NCI-H187 treated with DMSO at 0.1 percent for 48 hours (cell line): ENCODE results near the gene HOXA10.

ENCODE experiments used
- DNase-seq: peaks from one replicate; lab custom pipeline; 2025; lab: John Stamatoyannopoulos, UW

Gene HOXA10

GRCh38 chr7:27173956-27174873, at the start of gene HOXA10:
Gene HOXA10 (minus strand): TSS chr7:27174320. CDS start chr7:27174306, 14 bp downstream.
- no peak for DNase-seq

DNA sequence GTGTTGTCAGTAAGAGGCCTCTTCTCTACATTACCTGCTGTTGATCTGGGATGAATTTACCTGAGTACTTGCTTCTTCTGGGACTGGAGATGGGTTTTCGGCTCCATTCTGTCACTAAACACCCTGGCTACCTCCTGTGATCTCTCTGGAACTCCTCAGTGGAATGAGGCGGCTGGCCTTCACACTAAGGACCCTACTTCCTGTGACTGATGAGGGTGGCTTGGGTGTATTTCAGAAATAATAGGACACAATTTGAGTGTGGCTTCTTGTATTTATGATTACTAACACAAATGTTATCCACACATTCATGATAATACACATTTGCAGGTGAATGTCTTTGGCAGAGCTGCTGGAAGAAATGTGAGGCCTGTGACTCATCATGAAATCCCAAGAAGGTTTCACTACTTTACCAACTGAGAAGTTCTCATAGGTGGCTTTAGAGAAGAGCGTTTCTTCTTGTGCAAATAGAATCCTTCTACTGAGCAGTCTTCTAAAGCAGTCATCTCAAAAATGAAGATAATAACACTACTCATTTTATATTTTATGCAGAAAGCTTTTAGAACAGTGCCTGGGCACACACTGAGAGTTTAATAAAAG, 47.2 kb upstream of the HOXA10 start:
- DNase-seq = no peak

- no peak for DNase-seq
Measured at GRCh38 chr7:27220440-27220955, 46.4 kb upstream of the HOXA10 start.

- DNase-seq = no peak
Measured at GRCh38 chr7:27219821-27220220, 45.7 kb upstream of the HOXA10 start.

DNA sequence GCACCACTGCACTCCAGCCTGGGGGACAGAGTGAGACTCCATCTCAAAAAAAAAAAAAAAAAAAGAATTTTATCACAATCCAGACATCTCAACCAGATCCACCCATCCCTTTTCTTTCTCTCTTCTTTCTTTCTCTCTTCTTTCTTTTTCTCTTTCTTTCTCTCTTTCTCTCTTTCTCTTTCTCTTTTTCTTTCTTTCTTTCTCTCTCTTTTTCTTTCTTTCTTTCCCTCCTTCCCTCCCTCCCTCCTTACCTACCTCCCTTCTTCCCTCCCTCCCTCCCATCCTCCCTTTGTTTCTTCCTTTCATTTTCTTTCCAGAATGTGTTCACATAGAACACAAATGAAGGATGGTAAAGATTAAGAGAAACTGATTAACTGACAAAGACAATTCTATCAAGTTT, 43.8 kb upstream of the HOXA10 start:
- DNase-seq = no peak

DNA sequence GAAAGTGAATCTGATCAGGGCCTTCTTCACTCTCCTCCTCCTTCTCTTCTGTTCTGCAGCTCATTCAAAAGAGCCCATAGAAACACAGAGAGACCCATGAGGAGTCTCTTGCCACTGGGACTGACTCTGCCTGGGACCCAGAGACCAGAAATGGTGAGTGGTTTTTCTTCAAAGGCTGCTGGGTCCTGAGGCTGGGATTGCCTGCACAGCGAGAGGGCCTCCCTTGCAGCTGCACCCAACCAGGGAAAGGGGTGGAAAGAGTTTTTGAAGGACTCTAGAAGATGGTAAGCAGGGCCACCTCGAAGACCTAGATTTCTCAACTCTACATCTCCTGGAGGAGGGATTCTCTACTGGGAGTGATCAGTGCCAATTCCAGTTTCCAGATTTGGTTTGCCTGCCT, 41.2 kb upstream of the HOXA10 start:
- no peak for DNase-seq

GRCh38 chr7:27214239-27214950, 40.3 kb upstream of the HOXA10 start:
- no peak for DNase-seq

GRCh38 chr7:27213433-27214238, 39.5 kb upstream of the HOXA10 start:
- DNase-seq = no peak

DNA sequence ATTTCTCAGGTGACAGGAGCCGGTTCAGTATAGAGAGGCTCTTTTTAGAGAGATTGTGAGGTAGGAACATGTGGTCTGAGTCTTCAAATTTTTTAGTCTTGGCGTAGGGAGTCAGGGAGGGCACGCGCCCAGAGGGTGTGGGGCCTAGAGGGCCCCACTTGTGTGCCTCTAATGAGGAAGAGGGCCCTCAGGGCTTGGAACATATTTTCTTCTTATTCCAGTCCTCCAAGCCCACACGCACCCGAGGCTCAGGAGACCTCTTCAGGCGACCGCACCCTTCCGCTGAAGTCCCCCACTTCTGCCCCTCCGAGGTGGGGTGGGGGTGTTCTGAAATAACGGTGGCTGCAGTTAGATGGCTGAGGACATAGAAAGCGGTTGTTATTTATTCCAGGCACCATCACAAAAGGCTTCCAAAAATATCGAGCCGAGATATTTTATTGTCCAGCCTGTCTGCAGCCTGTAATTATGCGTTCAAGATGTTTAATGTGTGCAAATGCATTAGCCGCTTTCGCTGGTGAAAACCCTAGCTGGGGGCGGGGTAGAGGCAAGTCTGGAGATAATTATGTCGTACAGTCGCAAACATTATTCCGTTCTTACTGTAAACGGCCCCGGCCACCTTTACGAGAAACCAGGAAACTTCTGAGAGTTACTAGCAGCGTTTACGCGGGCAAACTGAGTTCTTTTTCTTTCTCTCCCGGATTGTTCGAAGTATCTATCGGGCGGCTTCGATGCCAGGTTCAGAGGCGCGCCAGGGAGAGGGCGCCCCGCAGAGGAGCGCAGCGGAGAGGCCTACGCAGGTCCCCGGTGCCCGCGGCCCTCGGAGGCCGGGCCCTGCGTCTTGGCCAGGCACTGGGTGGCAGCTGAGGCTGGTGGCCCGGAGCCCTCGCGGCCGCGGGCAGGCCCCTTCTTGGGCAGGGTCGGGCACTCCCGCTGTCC, 38.6 kb upstream of the HOXA10 start:
- no peak for DNase-seq

DNA sequence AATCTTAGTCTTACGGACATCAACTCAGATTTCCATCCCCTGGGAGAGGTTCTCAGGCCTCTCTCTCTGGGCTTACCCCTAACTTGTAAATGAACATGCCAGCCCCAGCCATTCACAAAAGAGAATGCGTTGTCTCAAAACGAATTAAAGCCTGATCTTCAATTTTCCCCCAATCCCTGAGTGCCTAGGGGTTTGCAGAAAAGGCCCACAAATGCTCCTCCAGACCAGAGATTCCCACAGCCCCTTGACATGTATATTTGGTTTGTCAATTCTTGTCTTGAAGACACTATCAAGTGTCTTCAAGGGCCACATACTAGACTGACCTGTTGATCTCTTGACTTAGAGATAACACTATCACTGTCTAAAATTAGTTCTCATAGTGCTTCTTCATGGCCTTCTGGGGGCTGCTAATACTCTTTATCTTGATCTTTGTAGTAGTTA, 37.7 kb upstream of the HOXA10 start:
- DNase-seq = no peak

- DNase-seq = no peak
Measured at GRCh38 chr7:27211084-27211446, 36.9 kb upstream of the HOXA10 start.

GRCh38 chr7:27210441-27211083, 36.4 kb upstream of the HOXA10 start:
- no peak for DNase-seq

DNA sequence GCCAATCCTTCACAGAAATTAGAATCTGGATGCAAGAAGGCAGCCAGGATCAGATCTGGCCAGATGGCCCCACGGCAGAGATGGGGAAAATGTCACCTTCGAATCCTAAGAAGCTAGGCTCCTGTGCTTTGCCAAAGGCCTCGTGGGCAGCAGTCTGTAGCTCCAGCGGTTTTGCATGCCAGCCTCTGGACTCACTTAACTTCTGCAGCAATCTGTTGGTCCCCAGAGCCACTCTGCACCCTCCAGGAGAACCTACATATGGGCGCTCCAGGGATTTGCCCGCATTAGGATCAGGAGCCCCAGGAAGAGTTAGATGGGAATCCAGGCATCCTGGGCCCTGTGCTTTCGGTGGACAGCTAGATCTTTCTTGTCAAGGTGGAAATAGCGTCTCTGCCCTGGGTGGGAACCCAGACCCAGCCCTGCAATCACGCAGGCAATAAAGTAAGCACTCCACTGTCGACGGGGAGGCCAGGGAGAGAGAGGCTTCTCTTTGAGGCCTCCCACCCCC, 35.9 kb upstream of the HOXA10 start:
- DNase-seq = no peak

- DNase-seq = no peak
Measured at GRCh38 chr7:27208998-27209397, 34.9 kb upstream of the HOXA10 start.

DNA sequence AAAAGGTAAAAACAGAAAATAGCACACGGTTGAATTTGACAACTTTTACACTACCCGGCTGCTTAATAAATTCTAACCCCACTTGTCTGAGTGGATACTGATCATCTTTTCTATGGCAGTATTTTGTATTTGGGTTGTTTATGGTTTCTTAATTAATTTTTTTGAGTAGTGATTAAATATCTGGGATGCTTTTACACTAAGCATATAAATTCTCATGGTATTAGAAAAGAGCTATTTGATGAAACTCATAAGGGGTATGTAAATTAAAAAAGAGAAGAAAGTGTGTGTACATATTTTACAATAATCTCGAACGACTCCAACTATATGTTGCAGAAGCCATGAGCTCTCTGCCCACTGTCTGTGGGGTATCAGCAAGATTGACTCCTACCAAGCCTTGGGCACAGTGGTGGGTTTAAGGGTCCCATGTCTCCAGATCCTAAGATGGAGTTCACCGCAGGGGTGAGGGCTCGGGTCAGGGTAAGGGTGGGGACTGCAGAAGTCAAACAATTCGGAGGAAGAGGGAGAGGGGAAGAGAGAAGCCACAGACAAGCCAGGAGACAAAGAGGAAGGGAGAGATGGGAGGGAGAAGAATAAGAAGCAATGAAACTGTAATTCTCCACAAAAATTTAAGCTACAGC, 33.3 kb upstream of the HOXA10 start:
- no peak for DNase-seq

DNA sequence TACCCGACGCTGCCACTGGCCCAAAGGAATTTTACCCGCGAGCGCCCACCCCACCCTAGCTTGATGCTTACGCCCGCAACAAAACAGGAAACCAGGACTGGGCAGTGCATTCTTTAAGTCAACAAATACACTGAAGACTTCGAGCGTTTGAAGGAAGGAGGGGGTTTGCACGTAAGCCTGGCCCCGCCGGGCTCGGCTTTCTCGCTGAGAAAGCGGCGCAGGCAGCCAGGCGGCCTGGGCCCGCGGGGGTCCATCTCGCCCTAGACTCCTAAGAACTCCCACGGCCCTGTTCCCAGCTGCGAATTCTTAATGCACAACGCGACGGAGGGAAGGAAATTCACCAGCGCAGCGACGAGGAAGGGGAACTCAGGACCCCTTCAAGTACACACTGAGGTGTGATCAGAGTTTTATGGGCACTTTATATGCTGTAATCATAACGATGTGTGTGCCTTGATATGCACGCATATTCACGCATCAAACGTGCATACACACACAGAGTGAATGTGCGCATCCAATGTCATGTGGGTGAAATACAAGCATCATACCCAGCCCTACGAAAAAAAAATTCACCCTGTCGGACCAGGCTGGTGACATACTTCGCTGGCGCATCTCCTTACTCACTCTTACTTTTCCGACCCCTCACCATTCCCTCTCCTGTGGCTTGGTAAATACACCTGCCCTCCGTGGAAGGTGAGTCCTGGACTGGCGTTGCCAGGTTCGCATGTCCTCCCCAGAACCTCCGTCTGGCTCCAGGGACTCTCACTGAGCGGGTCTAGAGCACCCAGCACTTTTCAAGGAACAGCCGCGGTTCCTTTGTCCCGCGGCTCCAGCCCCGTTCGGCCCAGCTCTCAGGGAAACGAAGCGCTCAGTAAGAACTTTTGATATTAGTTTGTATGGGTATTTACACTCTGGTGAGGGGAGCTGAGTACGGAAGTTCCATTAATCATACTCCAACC, 31.5 kb upstream of the HOXA10 start:
- no peak for DNase-seq

DNA sequence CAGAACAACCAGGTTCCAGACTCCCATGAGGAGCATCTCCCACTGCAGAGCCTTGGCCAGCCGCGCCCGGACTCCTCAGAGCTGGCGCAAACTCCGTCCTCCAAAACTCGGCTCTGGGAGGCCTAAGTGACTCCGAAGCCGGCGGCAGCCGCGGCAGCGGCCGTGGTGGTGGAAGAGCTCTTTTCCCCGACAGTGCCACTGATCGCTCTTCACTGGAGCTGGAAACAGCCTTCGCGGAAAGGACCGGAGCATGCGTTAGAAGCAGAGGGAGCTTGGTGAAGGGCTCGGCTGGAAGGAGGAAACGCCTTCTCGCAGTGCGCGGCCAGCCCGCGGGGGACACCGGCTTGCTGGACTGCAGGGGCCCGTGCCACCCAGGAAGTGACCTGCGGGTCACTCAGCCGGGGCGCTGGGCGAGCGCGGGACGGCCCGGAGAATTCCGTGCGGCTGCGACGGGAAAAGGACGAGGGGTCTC, 30.8 kb upstream of the HOXA10 start:
- no peak for DNase-seq

DNA sequence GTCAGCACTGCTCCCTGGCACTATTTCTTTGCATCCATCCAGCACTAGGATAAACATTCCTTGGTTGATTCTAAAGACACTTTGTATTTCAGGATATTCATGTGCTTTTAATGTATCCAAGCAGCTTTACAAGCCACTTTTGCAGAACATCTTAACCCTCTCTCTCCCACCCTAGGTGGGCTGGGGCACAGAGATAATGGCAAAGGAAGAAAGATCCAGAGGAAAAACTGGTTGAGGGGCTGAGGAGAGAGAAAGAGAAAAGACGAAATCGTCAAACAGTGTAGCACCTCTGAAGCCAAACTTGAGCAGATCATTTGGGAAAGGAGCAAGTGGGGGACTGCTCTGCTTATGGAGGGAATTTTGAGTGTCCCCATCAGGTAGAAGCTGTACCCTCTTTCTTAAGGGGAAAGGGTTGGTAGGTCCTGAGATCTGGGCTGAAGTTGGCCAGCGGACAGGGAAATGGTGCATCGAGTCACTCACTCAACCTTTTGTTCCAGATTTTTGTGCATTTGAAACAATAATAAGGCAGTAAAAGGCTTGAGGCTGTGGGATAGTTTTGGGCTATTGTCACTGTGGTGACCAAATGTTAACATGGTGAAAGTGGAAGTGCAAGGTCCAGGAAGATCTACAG, 30.0 kb upstream of the HOXA10 start:
- DNase-seq = no peak
